ENCODE results near the gene TYW1B.
"Not testable (repeated sequence)": the region's sequence is repeated elsewhere in the genome, so short reads cannot be mapped to it uniquely, and the experiment has no call there.

TYW1B gene

DNA sequence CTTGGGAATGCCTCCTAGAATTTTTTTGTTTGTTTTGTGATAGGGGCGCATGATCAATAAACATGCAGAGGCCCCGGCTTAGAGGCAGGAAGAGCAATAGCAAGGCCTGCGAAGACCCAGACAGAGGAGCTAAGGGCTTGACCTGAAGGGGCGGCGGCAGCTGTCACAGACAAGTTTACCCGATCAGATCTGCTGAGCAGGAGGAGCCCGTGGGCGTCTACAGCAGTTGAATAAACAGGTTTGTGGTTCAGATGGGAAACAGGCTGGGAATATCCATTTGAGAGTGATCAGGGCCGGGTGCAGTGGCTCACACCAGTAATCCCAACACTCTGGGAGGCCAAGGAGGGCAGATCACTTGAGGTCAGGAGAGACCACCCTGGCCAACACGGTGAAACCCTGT, 289.9 kb downstream of the TYW1B start:
- Histone ChIP-seq H3K9ac (no peak overlapping the region), H3K4me3 (IDR thresholded peaks at IDR 0.05; ENCODE audit: insufficient read depth, low read depth, low read length) (no peak overlapping the region), H3K27me3 (ENCODE audit: insufficient read depth, low read depth) (no peaks in the 10 kb centered on the region), H3K4me2 (no peak overlapping the region), H4K20me1 (ENCODE audit: insufficient read depth) (no peaks in the 10 kb centered on the region), H3K4me1 (ENCODE audit: low read depth, poor library complexity, severe bottlenecking) (peaks cover 12% of the 10 kb centered on the region), H2AFZ (ENCODE audit: low read depth) (no peak overlapping the region), H3K27ac (no peak overlapping the region), H3K79me2 (ENCODE audit: insufficient read depth, low read depth) (no peaks in the 10 kb centered on the region), H3K36me3 (ENCODE audit: insufficient read depth) (no peaks in the 10 kb centered on the region)
- TF ChIP-seq, protein P1, sequence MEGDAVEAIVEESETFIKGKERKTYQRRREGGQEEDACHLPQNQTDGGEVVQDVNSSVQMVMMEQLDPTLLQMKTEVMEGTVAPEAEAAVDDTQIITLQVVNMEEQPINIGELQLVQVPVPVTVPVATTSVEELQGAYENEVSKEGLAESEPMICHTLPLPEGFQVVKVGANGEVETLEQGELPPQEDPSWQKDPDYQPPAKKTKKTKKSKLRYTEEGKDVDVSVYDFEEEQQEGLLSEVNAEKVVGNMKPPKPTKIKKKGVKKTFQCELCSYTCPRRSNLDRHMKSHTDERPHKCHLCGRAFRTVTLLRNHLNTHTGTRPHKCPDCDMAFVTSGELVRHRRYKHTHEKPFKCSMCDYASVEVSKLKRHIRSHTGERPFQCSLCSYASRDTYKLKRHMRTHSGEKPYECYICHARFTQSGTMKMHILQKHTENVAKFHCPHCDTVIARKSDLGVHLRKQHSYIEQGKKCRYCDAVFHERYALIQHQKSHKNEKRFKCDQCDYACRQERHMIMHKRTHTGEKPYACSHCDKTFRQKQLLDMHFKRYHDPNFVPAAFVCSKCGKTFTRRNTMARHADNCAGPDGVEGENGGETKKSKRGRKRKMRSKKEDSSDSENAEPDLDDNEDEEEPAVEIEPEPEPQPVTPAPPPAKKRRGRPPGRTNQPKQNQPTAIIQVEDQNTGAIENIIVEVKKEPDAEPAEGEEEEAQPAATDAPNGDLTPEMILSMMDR (conservative IDR thresholded peaks at IDR 0.05; ENCODE audit: low read depth, low read length), result no peak

DNA sequence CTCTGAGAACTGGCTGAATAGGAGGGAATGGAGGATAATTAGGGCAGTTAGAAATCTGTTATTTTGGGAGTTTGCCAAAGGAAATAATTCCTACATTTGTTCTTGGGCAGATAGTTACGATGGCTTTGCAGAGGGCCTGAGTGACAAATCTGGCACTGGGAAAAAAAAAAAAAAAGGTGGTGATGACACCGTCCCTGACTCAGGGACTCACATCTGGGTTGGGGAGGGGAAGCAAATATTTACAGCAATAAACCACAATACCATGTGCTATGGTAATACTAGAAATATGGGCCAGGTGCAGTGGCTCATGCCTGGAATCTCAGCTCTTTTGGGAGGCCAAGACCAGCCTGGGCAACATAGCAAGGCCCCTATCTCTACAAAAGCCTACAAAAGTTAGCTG, 292.0 kb downstream of the TYW1B start:
- H2AFZ ChIP-seq (ENCODE audit: low read depth); H3K9ac ChIP-seq; H3K27me3 ChIP-seq (ENCODE audit: insufficient read depth, low read depth); H4K20me1 ChIP-seq (ENCODE audit: insufficient read depth); H3K79me2 ChIP-seq (ENCODE audit: insufficient read depth, low read depth); H3K36me3 ChIP-seq (ENCODE audit: insufficient read depth); H3K4me3 ChIP-seq (IDR thresholded peaks at IDR 0.05; ENCODE audit: insufficient read depth, low read depth, low read length): not testable (repeated sequence)
- H3K4me1 ChIP-seq (ENCODE audit: low read depth, poor library complexity, severe bottlenecking), result peaks cover 12% of the 10 kb centered on the region
- H3K27ac ChIP-seq, result 0 out of 2 replicates have a peak overlapping the region, but pooled peaks have one; percentile 4
- H3K4me2 ChIP-seq, result 0 out of 2 replicates have a peak overlapping the region, but pooled peaks have one; percentile 1

DNA sequence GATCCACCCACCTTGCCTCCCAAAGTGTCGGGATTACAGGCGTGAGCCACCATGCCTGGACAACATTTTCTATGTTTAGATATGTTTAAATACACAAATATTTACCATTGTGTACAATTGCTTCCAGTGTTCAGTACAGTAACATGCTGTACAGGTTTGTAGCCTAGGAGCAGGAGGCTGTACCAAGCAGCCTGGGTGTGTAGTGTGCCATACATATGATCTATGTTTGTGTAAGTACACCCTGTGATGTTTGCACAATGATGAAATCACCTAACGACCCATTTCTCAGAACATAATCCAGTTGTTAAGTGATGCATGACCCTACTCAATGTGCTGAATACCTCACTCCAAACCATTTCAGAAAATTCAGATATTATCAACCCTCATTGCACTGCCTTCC, 297.0 kb downstream of the TYW1B start:
- not testable (repeated sequence) for H3K27me3 ChIP-seq (ENCODE audit: insufficient read depth, low read depth); H3K9ac ChIP-seq; H3K4me1 ChIP-seq (ENCODE audit: low read depth, poor library complexity, severe bottlenecking); H3K27ac ChIP-seq; H3K4me2 ChIP-seq; H2AFZ ChIP-seq (ENCODE audit: low read depth); H3K4me3 ChIP-seq (IDR thresholded peaks at IDR 0.05; ENCODE audit: insufficient read depth, low read depth, low read length); H3K36me3 ChIP-seq (ENCODE audit: insufficient read depth); H4K20me1 ChIP-seq (ENCODE audit: insufficient read depth); H3K79me2 ChIP-seq (ENCODE audit: insufficient read depth, low read depth)
